Cortex of kidney (tissue), 1 donor: Measurements from ENCODE around the gene SHISA9.

ENCODE experiments used
- DNase-seq: peaks from one replicate; lab custom pipeline; 2025; lab: John Stamatoyannopoulos, UW

The SHISA9 gene

GRCh38 chr16:13269359-13269758, 368.0 kb downstream of the SHISA9 start:
- DNase-seq: no peak

GRCh38 chr16:13269905-13270528, 368.6 kb downstream of the SHISA9 start:
- no peak for DNase-seq

GRCh38 chr16:13270602-13271001, 369.2 kb downstream of the SHISA9 start:
- DNase-seq: no peak

- no peak for DNase-seq
These were observed 388.1 kb downstream of the SHISA9 start for GRCh38 chr16:13289515-13289914.
